GM12878 (cell line): ENCODE results near the gene MARVELD2. TPM values are rescaled to one million over a fixed set of nuclear protein-coding genes. Genes with fewer than 3 reads are reported as not detected.

Experiments
- ATAC-seq: fragments of 200-7000 bp; cut with Tn5 transposase; 3 replicates; pipeline ENCODE4 v1.9.1; 2020; ENCODE audit warnings: mild to moderate bottlenecking, moderate library complexity
- BruUV-seq: library from RNA; stranded (reverse); fragments of 400-500 nt; replicated peaks from 2 replicates; lab custom pipeline; 2021; lab: Mats Ljungman, UMichigan
- CTCF ChIA-PET: fragments of 300-600 bp; sonication (Branson Sonifier 250); formaldehyde crosslinking; extraction: SDS; loops from one replicate; lab custom pipeline; 2021; ENCODE audit warnings: inconsistent platforms; lab: Yijun Ruan, JAX
- POLR2A ChIA-PET: fragments of 350-600 bp; formaldehyde crosslinking; extraction: SDS; loops from one replicate; lab custom pipeline; 2021; ENCODE audit warnings: inconsistent platforms; lab: Charles Lee
- RAD21 ChIA-PET: fragments of 300-600 bp; sonication (Branson Sonifier 250); formaldehyde crosslinking; loops from one replicate; lab custom pipeline; 2023; ENCODE audit warnings: antibody characterized with exemption; ENCODE audit not compliant: unreplicated experiment; lab: Charles Lee
- SMC1A ChIA-PET: fragments of 300-600 bp; sonication (Branson Sonifier 250); formaldehyde crosslinking; loops from one replicate; lab custom pipeline; 2023; ENCODE audit not compliant: unreplicated experiment, uncharacterized antibody; lab: Charles Lee
- DNase-seq: peaks from one replicate; pipeline ENCODE4 v3.0.0-alpha.2; 2011; ENCODE audit warnings: low read depth, low spot score
- FAIRE-seq: peaks from 3 replicates; lab custom pipeline; 2011; peaks lifted over from hg19 to GRCh38; lab: Jason Lieb, UNC
- H2AFZ ChIP-seq: 2 replicates; pipeline ENCODE4 v1.6.0; 2011; ENCODE audit warnings: low read depth, low read length, control low read depth; ENCODE audit not compliant: control insufficient read depth
- H3K27ac ChIP-seq: 2 replicates; pipeline ENCODE4 v1.5.1; 2011; ENCODE audit warnings: control low read depth; ENCODE audit not compliant: control insufficient read depth, insufficient read depth
- H3K27me3 ChIP-seq, 2 experiments: replicated peaks in 1 of 2; 2 replicates each; pipeline versions ENCODE4 v1.6.0 to v1.6.1; 2011; ENCODE audit warnings: low read length in 1 of 2; ENCODE audit not compliant: control insufficient read depth in 2 of 2, insufficient read depth in 2 of 2
- H3K36me3 ChIP-seq, 2 experiments: 2 replicates each; pipeline ENCODE4 v1.5.1; 2011; ENCODE audit warnings: low read length in 1 of 2; ENCODE audit not compliant: control insufficient read depth in 2 of 2, insufficient read depth in 2 of 2
- H3K4me1 ChIP-seq: 2 replicates; pipeline ENCODE4 v1.6.1; 2011; ENCODE audit warnings: mild to moderate bottlenecking, low read length, moderate library complexity, mixed read lengths; ENCODE audit not compliant: control insufficient read depth, insufficient read depth
- H3K4me2 ChIP-seq: 2 replicates; pipeline ENCODE4 v1.6.0; 2011; ENCODE audit warnings: control low read depth; ENCODE audit not compliant: control insufficient read depth, insufficient read depth
- H3K4me3 ChIP-seq: fragments of 200-600 bp; sonication (generic); 2 replicates; pipeline ENCODE4 v1.5.1; 2016
- H3K79me2 ChIP-seq: 2 replicates; pipeline ENCODE4 v1.6.0; 2011; ENCODE audit warnings: low read length; ENCODE audit not compliant: control insufficient read depth, insufficient read depth
- H3K9ac ChIP-seq: 2 replicates; pipeline ENCODE4 v1.8.0; 2011; ENCODE audit warnings: low read length, control low read depth, mixed read lengths; ENCODE audit not compliant: control insufficient read depth, insufficient read depth
- H3K9me3 ChIP-seq: replicated peaks from 3 replicates; pipeline ENCODE4 v1.5.1; 2011; ENCODE audit warnings: mild to moderate bottlenecking, low read length; ENCODE audit not compliant: control insufficient read depth, insufficient read depth
- H4K20me1 ChIP-seq: 2 replicates; pipeline ENCODE4 v1.6.0; 2011; ENCODE audit not compliant: control insufficient read depth, insufficient read depth
- BACH1 ChIP-seq: fragments of 450-650 bp; IDR thresholded peaks from 2 replicates; pipeline ENCODE4 v1.6.1; 2017; ENCODE audit warnings: mild to moderate bottlenecking, borderline replicate concordance
- BRCA1 ChIP-seq: IDR thresholded peaks from 2 replicates; pipeline ENCODE4 v1.6.1; 2011; ENCODE audit warnings: low read depth, low read length, improper control_type of control experiment
- CEBPZ ChIP-seq: fragments of 150-350 bp; IDR thresholded peaks from 2 replicates; pipeline ENCODE4 v1.6.1; 2016; ENCODE audit warnings: low read depth, low read length
- CREB1 ChIP-seq: IDR thresholded peaks from 2 replicates; pipeline ENCODE4 v1.6.1; 2012; ENCODE audit warnings: low read depth, mild to moderate bottlenecking, inconsistent platforms
- EP300 ChIP-seq, 2 experiments: fragments of 150-350 bp in 1 of 2; IDR thresholded peaks; 2 replicates each; pipeline ENCODE4 v1.6.1; 2011 to 2012; ENCODE audit warnings: low read depth in 2 of 2, low read length in 2 of 2, borderline replicate concordance in 1 of 2, improper control_type of control experiment in 1 of 2, inconsistent platforms in 1 of 2; ENCODE audit not compliant: control insufficient read depth in 1 of 2
- JUNB ChIP-seq: IDR thresholded peaks from 2 replicates; pipeline ENCODE4 v1.6.1; 2016; ENCODE audit warnings: antibody characterized with exemption, mild to moderate bottlenecking
- KDM1A ChIP-seq: fragments of 200-600 bp; sonication (generic); IDR thresholded peaks from 2 replicates; pipeline ENCODE4 v1.6.1; 2016; ENCODE audit warnings: borderline replicate concordance
- MEF2A ChIP-seq: IDR thresholded peaks from 2 replicates; pipeline ENCODE4 v1.6.1; 2011; ENCODE audit warnings: low read depth, mild to moderate bottlenecking, low read length, moderate library complexity; ENCODE audit not compliant: insufficient read depth
- PAX8 ChIP-seq: fragments of 450-650 bp; IDR thresholded peaks from 2 replicates; pipeline ENCODE4 v1.6.1; 2017; ENCODE audit warnings: mild to moderate bottlenecking, moderate library complexity
- RAD21 ChIP-seq: IDR thresholded peaks from 2 replicates; pipeline ENCODE4 v1.6.1; 2011; ENCODE audit warnings: mild to moderate bottlenecking, low read depth, low read length, moderate library complexity; ENCODE audit not compliant: insufficient read depth
- SREBF2 ChIP-seq: IDR thresholded peaks from 2 replicates; pipeline ENCODE4 v1.6.1; 2012; ENCODE audit warnings: mild to moderate bottlenecking, low read length
- TAF1 ChIP-seq: IDR thresholded peaks from 2 replicates; pipeline ENCODE4 v1.6.1; 2011; ENCODE audit warnings: mild to moderate bottlenecking, low read depth, low read length, borderline replicate concordance
- YBX1 ChIP-seq: fragments of 450-650 bp; IDR thresholded peaks from 2 replicates; pipeline ENCODE4 v1.6.1; 2016; ENCODE audit warnings: antibody characterized with exemption
- ZNF274 ChIP-seq: IDR thresholded peaks from one replicate; pipeline ENCODE4 v1.8.0; 2011; ENCODE audit not compliant: insufficient read length, insufficient read depth
- WGBS: methylation state at CpG from one replicate; pipeline ENCODE4 v1.1.6; 2016; ENCODE audit warnings: low lambda C conversion rate; ENCODE audit not compliant: insufficient replicate concordance, insufficient coverage; ENCODE audit errors: missing lambda C conversion rate; 5-methylcytosine and 5-hydroxymethylcytosine counted together
- in situ Hi-C: fragments of 300-500 bp; cut with MboI; formaldehyde crosslinking; loops from 9 replicates; pipeline ENCODE4 v1.14.3; 2018; ENCODE audit warnings: mixed read lengths
- intact Hi-C: fragments of 100-400 bp; cut with micrococcal nuclease; formaldehyde crosslinking; loops from one replicate; pipeline ENCODE4 v1.14.2; 2022; ENCODE audit not compliant: unreplicated experiment
- polyA plus RNA-seq, 11 experiments: library from polyadenylated mRNA; depleted of rRNA in 4 of 11; unstranded in 6 of 11; stranded (reverse) in 5 of 11; fragments of >200 nt; fragmentation: Nextera tagmentation in 4 of 11; fragmentation: Illumina TruSeq in 1 of 11; extraction: Ambion mirVana in 4 of 11; extraction: Trizol in 1 of 11; gene quantifications; 1 replicate in 1 of 11; 2 replicates in 10 of 11; pipeline versions ENCODE4 v1.2.1 to v1.2.3, GENCODE V29; 2011 to 2016; ENCODE audit warnings: inconsistent platforms in 2 of 11, missing spikeins in 2 of 11, low read depth in 1 of 11
- total RNA-seq, 4 experiments: library from RNA; depleted of rRNA in 3 of 4; stranded (reverse); fragments of >200 nt in 3 of 4; fragmentation: Illumina TruSeq in 1 of 4; extraction: Trizol in 1 of 4; gene quantifications; 2 replicates each; pipeline versions ENCODE4 v1.2.1 to v1.2.3, GENCODE V29; 2013 to 2021

MARVELD2 gene
- total and polyA plus RNA-seq, 10 of the 15 experiments (the other 5 are each of a cell fraction or from before 2014, with no cell fraction given) = 0.37 to 6.2 (median 3.8) TPM

GRCh38 chr5:69444127-69444754, 29.3 kb downstream of the MARVELD2 start:
- no peaks in the 10 kb centered on the region for H3K36me3 ChIP-seq
- no peaks in the 10 kb centered on the region for H4K20me1 ChIP-seq
- FAIRE-seq (no peak), DNase-seq (no peak), ATAC-seq (no peak)
- H3K4me2 ChIP-seq = no peak overlapping the region
- SMC1A ChIA-PET = interaction anchor here (1.2 kb wide), 1 partner anchor 13 kb away, joined by 4 read pairs; no protein-coding TSS in a partner anchor
- H3K27ac ChIP-seq = no peak overlapping the region
- H3K9ac ChIP-seq = no peak overlapping the region
- BruUV-seq = no TSS peak
- H3K9me3 ChIP-seq = no peaks in the 10 kb centered on the region
- H3K27me3 ChIP-seq = no peaks in the 10 kb centered on the region
- H3K4me3 ChIP-seq = no peak overlapping the region
- in situ Hi-C loops = no loop called here
- intact Hi-C loops = no loop called here
- POLR2A ChIA-PET = no interaction called here
- WGBS = 94% methylated on average over 7 of the region's 7 CpGs
- H3K4me1 ChIP-seq = no peaks in the 10 kb centered on the region
- no peak overlapping the region for H2AFZ ChIP-seq
- TF ChIP-seq TAF1 (no peak), CREB1 (no peak), EP300 (IDR thresholded peaks at IDR 0.05; ENCODE audit: borderline replicate concordance in 1 of 2, control insufficient read depth in 1 of 2, low read depth in 2 of 2, low read length in 2 of 2) (no peak), ZNF274 (no peak), PAX8 (no peak), SREBF2 (no peak), KDM1A (no peak)
- TF ChIP-seq, all 136 proteins: peak for 0
- RAD21 ChIA-PET = interaction anchor here (1.8 kb wide), 1 partner anchor 11 kb away, joined by 4 read pairs; no protein-coding TSS in a partner anchor
- no peaks in the 10 kb centered on the region for H3K79me2 ChIP-seq
- CTCF ChIA-PET = no interaction called here

GRCh38 chr5:69449511-69449910, 34.6 kb downstream of the MARVELD2 start:
- H3K27ac ChIP-seq = no peak overlapping the region
- no peaks in the 10 kb centered on the region for H3K27me3 ChIP-seq
- no peaks in the 10 kb centered on the region for H4K20me1 ChIP-seq
- WGBS = 89% methylated on average over 8 of the region's 8 CpGs
- H3K4me3 ChIP-seq = no peak overlapping the region
- intact Hi-C loops (no loop called here), in situ Hi-C loops (no loop called here)
- H3K4me2 ChIP-seq = no peak overlapping the region
- no peaks in the 10 kb centered on the region for H3K79me2 ChIP-seq
- FAIRE-seq (no peak), DNase-seq (no peak), ATAC-seq (no peak)
- RAD21 ChIA-PET = no interaction called here
- no peaks in the 10 kb centered on the region for H3K9me3 ChIP-seq
- POLR2A ChIA-PET = no interaction called here
- no TSS peak for BruUV-seq
- no peaks in the 10 kb centered on the region for H3K36me3 ChIP-seq
- H3K4me1 ChIP-seq = no peaks in the 10 kb centered on the region
- H2AFZ ChIP-seq = no peak overlapping the region
- no peak overlapping the region for H3K9ac ChIP-seq
- SMC1A ChIA-PET = no interaction called here
- CTCF ChIA-PET = no interaction called here
- no peak for TF ChIP-seq MEF2A
- no peak for TF ChIP-seq YBX1
- TF ChIP-seq BACH1 = no peak
- no peak for TF ChIP-seq JUNB
- no peak for TF ChIP-seq CEBPZ
- TF ChIP-seq BRCA1 = no peak
- no peak for TF ChIP-seq RAD21
